SK-N-SH treated with all-trans-retinoic acid at 6 μM for 48 hours (cell line): ENCODE measurements around the gene AGRP.
"Not testable (repeated sequence)": the region's sequence is repeated elsewhere in the genome, so short reads cannot be mapped to it uniquely, and the experiment has no call there.

Source experiments
- ATAC-seq: fragments of 200-7000 bp; cut with Tn5 transposase; 3 replicates; pipeline ENCODE4 v1.9.1; 2020; ENCODE audit warnings: mild to moderate bottlenecking, moderate library complexity
- ARNTL ChIP-seq: fragments of 450-650 bp; formaldehyde crosslinking; IDR thresholded peaks from 2 replicates; pipeline ENCODE4 v1.5.0; 2020; ENCODE audit warnings: low read depth, mild to moderate bottlenecking, moderate library complexity, borderline replicate concordance
- BACH2 ChIP-seq: fragments of 250-450 bp; sonication (Bioruptor Pico); IDR thresholded peaks from 2 replicates; pipeline ENCODE4 v1.9.0; 2021; ENCODE audit warnings: mild to moderate bottlenecking, borderline replicate concordance
- CSDC2 ChIP-seq: fragments of 250-450 bp; sonication (Bioruptor Pico); IDR thresholded peaks from 2 replicates; pipeline ENCODE4 v1.5.0; 2020; ENCODE audit warnings: mild to moderate bottlenecking, moderate library complexity
- ESRRG ChIP-seq: fragments of 250-450 bp; sonication (Bioruptor Pico); IDR thresholded peaks from 2 replicates; pipeline ENCODE4 v1.6.1; 2021; ENCODE audit warnings: mild to moderate bottlenecking
- GLIS3 ChIP-seq: fragments of 250-450 bp; sonication (Bioruptor Pico); IDR thresholded peaks from 2 replicates; pipeline ENCODE4 v1.5.0; 2020; ENCODE audit warnings: mild to moderate bottlenecking, moderate library complexity
- ISL1 ChIP-seq: fragments of 250-450 bp; sonication (Bioruptor Pico); IDR thresholded peaks from 2 replicates; pipeline ENCODE4 v2.1.2; 2022; ENCODE audit warnings: mild to moderate bottlenecking, moderate library complexity
- OSR1 ChIP-seq: fragments of 250-450 bp; sonication (Bioruptor Pico); IDR thresholded peaks from 2 replicates; pipeline ENCODE4 v1.8.0; 2022; ENCODE audit warnings: moderate library complexity, mild to moderate bottlenecking, inconsistent platforms
- PPARA ChIP-seq: fragments of 250-450 bp; sonication (Bioruptor Pico); IDR thresholded peaks from 2 replicates; pipeline ENCODE4 v1.5.0; 2020; ENCODE audit warnings: mild to moderate bottlenecking, borderline replicate concordance
- RARB ChIP-seq: fragments of 250-450 bp; sonication (Bioruptor Pico); IDR thresholded peaks from 2 replicates; pipeline ENCODE4 v1.8.0; 2021; ENCODE audit warnings: mild to moderate bottlenecking, moderate library complexity
- SNAI2 ChIP-seq: fragments of 250-450 bp; sonication (Bioruptor Pico); IDR thresholded peaks from 2 replicates; pipeline ENCODE4 v1.5.0; 2020; ENCODE audit warnings: mild to moderate bottlenecking, moderate library complexity
- TCF4 ChIP-seq: fragments of 250-450 bp; sonication (Bioruptor Pico); IDR thresholded peaks from 2 replicates; pipeline ENCODE4 v1.8.0; 2021; ENCODE audit warnings: mild to moderate bottlenecking, moderate library complexity, borderline replicate concordance
- TOX ChIP-seq: fragments of 250-450 bp; sonication (Bioruptor Pico); IDR thresholded peaks from 2 replicates; pipeline ENCODE4 v1.8.0; 2021; ENCODE audit warnings: mild to moderate bottlenecking, moderate library complexity, borderline replicate concordance
- ZFP3 ChIP-seq: fragments of 250-450 bp; sonication (Bioruptor Pico); IDR thresholded peaks from 2 replicates; pipeline ENCODE4 v1.5.0; 2020; ENCODE audit warnings: mild to moderate bottlenecking, moderate library complexity
- ZFP30 ChIP-seq: fragments of 450-650 bp; formaldehyde crosslinking; IDR thresholded peaks from 2 replicates; pipeline ENCODE4 v1.5.0; 2022; ENCODE audit warnings: mild to moderate bottlenecking, moderate library complexity
- ZNF70 ChIP-seq: fragments of 450-650 bp; formaldehyde crosslinking; IDR thresholded peaks from 2 replicates; pipeline ENCODE4 v1.5.0; 2020; ENCODE audit warnings: mild to moderate bottlenecking, moderate library complexity
- ZNF8 ChIP-seq: fragments of 450-650 bp; formaldehyde crosslinking; IDR thresholded peaks from 2 replicates; pipeline ENCODE4 v1.5.0; 2020; ENCODE audit warnings: mild to moderate bottlenecking, moderate library complexity
- TF ChIP-seq, protein P1 (sequence below): fragments of 250-450 bp; sonication (Bioruptor Pico); IDR thresholded peaks from 2 replicates; pipeline ENCODE4 v1.5.0; 2020; ENCODE audit warnings: mild to moderate bottlenecking, moderate library complexity
- TF ChIP-seq, protein P2 (sequence below): fragments of 250-450 bp; sonication (Bioruptor Pico); IDR thresholded peaks from 2 replicates; pipeline ENCODE4 v1.5.1; 2021; ENCODE audit warnings: mild to moderate bottlenecking, moderate library complexity
- TF ChIP-seq, protein P3 (sequence below): fragments of 250-450 bp; sonication (Bioruptor Pico); IDR thresholded peaks from 2 replicates; pipeline ENCODE4 v1.5.1; 2020; ENCODE audit warnings: low read depth, mild to moderate bottlenecking, moderate library complexity

Gene AGRP

DNA sequence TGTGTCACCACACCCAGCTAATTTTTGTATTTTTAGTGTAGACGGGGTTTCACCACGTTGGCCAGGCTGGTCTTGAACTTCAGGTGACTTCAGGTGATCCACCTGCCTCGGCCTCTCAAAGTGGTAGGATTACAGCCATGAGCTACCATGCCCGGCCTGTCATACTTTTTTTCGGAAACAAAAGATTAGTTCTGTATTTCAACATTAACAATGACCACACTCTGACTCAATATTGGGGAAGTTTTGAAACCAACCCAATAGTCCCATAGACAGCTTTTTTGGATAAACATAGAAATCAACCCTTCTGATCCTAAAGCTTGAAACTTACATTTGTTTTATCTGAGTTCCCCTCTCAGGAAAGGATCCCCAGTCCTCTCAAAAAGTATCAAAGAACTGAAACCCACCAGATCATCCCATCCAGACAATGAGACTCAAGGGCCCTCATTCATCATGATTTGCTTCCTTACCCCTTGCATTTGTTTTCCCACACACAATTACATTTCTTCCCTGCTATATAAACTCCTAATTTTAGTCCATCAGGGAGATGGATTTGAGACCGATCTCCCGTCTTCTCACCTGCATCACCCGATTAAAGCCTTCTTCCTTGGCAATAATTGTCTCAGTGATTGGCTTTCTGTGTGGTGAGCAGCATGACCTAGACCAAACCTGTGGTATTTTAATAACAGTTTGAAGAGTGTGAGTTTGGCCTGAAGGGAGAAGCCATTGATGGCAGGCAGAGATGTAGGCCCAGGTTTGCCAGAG lies 7.2 kb upstream of the AGRP start:
- ATAC-seq, result no peak
- TF ChIP-seq PPARA (CRISPR knock-in tag) (no peak), ARNTL (no peak), TCF4 (CRISPR knock-in tag) (no peak), RARB (CRISPR knock-in tag) (no peak)

DNA sequence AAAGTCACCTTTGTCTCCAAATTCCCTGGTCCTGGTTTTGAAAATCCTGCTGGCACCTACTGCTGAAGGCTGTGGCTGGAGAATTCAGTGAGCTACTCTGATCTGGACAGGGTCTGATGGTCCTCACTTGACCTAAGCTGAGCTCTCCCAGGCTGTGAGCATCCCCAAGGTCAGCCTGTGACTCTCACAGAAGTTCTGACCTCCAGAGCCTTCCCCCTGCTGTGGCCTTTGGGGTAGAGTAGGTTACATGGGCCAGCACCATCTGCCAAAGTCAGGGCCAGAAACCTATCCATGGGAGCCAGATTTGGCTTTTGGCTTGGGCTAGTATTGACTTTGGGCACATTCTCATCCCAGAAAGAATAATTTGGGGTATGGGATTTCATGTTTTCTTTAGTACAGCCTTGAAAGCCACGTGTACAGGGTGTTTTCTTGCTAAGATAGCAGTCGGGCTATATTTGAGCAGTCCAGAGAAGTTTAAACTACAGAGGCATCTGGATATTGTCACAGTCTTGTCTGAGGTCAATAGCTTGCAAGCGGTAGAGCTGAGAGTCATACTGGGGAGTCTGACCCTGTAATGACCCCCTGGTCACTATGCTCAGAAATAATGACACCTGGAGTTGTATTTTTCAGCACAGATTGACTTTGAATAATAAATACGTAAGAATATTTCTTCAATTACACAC lies 6.2 kb upstream of the AGRP start:
- TF ChIP-seq ZFP3 (CRISPR knock-in tag) (no peak), ISL1 (CRISPR knock-in tag) (no peak), ZNF8 (CRISPR knock-in tag) (no peak), SNAI2 (no peak), TCF4 (CRISPR knock-in tag) (no peak), TOX (CRISPR knock-in tag) (no peak), CSDC2 (CRISPR knock-in tag) (no peak)
- TF ChIP-seq, protein P1, sequence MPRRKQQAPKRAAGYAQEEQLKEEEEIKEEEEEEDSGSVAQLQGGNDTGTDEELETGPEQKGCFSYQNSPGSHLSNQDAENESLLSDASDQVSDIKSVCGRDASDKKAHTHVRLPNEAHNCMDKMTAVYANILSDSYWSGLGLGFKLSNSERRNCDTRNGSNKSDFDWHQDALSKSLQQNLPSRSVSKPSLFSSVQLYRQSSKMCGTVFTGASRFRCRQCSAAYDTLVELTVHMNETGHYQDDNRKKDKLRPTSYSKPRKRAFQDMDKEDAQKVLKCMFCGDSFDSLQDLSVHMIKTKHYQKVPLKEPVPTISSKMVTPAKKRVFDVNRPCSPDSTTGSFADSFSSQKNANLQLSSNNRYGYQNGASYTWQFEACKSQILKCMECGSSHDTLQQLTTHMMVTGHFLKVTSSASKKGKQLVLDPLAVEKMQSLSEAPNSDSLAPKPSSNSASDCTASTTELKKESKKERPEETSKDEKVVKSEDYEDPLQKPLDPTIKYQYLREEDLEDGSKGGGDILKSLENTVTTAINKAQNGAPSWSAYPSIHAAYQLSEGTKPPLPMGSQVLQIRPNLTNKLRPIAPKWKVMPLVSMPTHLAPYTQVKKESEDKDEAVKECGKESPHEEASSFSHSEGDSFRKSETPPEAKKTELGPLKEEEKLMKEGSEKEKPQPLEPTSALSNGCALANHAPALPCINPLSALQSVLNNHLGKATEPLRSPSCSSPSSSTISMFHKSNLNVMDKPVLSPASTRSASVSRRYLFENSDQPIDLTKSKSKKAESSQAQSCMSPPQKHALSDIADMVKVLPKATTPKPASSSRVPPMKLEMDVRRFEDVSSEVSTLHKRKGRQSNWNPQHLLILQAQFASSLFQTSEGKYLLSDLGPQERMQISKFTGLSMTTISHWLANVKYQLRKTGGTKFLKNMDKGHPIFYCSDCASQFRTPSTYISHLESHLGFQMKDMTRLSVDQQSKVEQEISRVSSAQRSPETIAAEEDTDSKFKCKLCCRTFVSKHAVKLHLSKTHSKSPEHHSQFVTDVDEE (CRISPR knock-in tag), result no peak
- TF ChIP-seq, protein P2, sequence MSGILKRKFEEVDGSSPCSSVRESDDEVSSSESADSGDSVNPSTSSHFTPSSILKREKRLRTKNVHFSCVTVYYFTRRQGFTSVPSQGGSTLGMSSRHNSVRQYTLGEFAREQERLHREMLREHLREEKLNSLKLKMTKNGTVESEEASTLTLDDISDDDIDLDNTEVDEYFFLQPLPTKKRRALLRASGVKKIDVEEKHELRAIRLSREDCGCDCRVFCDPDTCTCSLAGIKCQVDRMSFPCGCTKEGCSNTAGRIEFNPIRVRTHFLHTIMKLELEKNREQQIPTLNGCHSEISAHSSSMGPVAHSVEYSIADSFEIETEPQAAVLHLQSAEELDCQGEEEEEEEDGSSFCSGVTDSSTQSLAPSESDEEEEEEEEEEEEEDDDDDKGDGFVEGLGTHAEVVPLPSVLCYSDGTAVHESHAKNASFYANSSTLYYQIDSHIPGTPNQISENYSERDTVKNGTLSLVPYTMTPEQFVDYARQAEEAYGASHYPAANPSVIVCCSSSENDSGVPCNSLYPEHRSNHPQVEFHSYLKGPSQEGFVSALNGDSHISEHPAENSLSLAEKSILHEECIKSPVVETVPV (CRISPR knock-in tag), result no peak
- TF ChIP-seq, all 23 proteins: peak for 0
- peak; percentile 27; the same call in 1 of the 3 replicates for ATAC-seq

DNA sequence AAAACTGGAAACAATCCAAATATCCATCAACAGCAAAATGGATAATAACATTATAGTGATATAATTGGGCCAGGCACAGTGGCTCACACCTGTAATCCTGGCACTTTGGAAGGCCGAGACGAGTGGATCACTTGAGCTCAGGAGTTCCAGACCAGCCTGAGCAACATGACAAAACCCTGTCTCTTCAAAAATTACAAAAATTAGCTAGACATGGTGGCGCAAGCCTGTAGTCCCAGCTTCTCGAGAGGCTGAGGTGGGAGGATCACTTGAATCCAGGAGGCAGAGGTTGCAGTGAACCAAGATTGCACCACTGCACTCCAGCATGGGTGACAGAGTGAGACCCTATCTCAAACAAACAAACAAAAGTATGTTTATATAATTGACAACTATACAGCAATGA lies 4.2 kb upstream of the AGRP start:
- not testable (repeated sequence) for ATAC-seq

DNA sequence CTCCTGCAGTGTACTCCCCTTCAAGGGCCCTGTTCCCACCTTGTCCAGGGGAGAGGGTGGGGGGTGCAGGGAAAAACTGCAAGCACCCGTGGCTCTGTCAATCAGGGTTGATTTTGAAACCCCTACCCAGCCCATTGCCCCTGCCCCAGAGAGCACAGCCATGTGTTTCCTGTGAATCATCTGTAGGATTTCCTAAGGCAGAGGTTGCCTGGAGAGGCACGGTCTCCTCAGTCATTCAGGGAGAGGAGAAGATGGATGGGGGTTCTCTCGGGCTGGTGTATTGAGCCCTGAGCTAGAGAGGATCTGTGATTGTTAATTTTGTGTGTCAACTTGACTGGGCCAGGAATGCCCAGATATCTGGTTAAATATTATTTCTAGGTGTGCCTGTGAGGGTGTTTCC lies 3.5 kb upstream of the AGRP start:
- TF ChIP-seq ARNTL, result no peak
- no peak for TF ChIP-seq CSDC2 (CRISPR knock-in tag)
- no peak for TF ChIP-seq ESRRG
- TF ChIP-seq, protein P1 (CRISPR knock-in tag), result no peak
- TF ChIP-seq, protein P3, sequence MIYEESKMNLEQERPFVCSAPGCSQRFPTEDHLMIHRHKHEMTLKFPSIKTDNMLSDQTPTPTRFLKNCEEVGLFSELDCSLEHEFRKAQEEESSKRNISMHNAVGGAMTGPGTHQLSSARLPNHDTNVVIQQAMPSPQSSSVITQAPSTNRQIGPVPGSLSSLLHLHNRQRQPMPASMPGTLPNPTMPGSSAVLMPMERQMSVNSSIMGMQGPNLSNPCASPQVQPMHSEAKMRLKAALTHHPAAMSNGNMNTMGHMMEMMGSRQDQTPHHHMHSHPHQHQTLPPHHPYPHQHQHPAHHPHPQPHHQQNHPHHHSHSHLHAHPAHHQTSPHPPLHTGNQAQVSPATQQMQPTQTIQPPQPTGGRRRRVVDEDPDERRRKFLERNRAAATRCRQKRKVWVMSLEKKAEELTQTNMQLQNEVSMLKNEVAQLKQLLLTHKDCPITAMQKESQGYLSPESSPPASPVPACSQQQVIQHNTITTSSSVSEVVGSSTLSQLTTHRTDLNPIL (CRISPR knock-in tag), result no peak
- TF ChIP-seq BACH2 (CRISPR knock-in tag), result no peak
- no peak for TF ChIP-seq RARB (CRISPR knock-in tag)
- TF ChIP-seq PPARA (CRISPR knock-in tag), result no peak
- no peak for TF ChIP-seq SNAI2
- no peak for TF ChIP-seq TOX (CRISPR knock-in tag)
- no peak for TF ChIP-seq ISL1 (CRISPR knock-in tag)
- no peak for TF ChIP-seq OSR1
- TF ChIP-seq GLIS3 (CRISPR knock-in tag), result no peak
- TF ChIP-seq ZNF70, result no peak
- no peak for TF ChIP-seq ZFP30 (CRISPR knock-in tag)
- TF ChIP-seq TCF4 (CRISPR knock-in tag), result no peak
- TF ChIP-seq, protein P2 (CRISPR knock-in tag), result no peak
- TF ChIP-seq, all 23 proteins: peak for 0
- ATAC-seq, result no peak
